SH-SY5Y (cell line): ENCODE data around the gene OR6N2.

Source experiments
- GATA2 ChIP-seq: IDR thresholded peaks from 2 replicates; pipeline ENCODE4 v1.6.1; 2011; ENCODE audit warnings: mild to moderate bottlenecking, low read depth, low read length
- GATA3 ChIP-seq: IDR thresholded peaks from 2 replicates; pipeline ENCODE4 v1.6.1; 2011; ENCODE audit warnings: low read depth, mild to moderate bottlenecking, low read length, moderate library complexity

GRCh38 chr1:158799689-158800088 lies 18.7 kb upstream of the OR6N2 start:
- TF ChIP-seq GATA3 (no peak), GATA2 (no peak)
